ENCODE data around the gene DISP3.
A peak's percentile ranks its signal among the peaks of the same experiment; 100 is the strongest.

DISP3 gene, protein sequence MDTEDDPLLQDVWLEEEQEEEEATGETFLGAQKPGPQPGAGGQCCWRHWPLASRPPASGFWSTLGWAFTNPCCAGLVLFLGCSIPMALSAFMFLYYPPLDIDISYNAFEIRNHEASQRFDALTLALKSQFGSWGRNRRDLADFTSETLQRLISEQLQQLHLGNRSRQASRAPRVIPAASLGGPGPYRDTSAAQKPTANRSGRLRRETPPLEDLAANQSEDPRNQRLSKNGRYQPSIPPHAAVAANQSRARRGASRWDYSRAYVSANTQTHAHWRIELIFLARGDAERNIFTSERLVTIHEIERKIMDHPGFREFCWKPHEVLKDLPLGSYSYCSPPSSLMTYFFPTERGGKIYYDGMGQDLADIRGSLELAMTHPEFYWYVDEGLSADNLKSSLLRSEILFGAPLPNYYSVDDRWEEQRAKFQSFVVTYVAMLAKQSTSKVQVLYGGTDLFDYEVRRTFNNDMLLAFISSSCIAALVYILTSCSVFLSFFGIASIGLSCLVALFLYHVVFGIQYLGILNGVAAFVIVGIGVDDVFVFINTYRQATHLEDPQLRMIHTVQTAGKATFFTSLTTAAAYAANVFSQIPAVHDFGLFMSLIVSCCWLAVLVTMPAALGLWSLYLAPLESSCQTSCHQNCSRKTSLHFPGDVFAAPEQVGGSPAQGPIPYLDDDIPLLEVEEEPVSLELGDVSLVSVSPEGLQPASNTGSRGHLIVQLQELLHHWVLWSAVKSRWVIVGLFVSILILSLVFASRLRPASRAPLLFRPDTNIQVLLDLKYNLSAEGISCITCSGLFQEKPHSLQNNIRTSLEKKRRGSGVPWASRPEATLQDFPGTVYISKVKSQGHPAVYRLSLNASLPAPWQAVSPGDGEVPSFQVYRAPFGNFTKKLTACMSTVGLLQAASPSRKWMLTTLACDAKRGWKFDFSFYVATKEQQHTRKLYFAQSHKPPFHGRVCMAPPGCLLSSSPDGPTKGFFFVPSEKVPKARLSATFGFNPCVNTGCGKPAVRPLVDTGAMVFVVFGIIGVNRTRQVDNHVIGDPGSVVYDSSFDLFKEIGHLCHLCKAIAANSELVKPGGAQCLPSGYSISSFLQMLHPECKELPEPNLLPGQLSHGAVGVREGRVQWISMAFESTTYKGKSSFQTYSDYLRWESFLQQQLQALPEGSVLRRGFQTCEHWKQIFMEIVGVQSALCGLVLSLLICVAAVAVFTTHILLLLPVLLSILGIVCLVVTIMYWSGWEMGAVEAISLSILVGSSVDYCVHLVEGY (N-terminal part only)

DNA sequence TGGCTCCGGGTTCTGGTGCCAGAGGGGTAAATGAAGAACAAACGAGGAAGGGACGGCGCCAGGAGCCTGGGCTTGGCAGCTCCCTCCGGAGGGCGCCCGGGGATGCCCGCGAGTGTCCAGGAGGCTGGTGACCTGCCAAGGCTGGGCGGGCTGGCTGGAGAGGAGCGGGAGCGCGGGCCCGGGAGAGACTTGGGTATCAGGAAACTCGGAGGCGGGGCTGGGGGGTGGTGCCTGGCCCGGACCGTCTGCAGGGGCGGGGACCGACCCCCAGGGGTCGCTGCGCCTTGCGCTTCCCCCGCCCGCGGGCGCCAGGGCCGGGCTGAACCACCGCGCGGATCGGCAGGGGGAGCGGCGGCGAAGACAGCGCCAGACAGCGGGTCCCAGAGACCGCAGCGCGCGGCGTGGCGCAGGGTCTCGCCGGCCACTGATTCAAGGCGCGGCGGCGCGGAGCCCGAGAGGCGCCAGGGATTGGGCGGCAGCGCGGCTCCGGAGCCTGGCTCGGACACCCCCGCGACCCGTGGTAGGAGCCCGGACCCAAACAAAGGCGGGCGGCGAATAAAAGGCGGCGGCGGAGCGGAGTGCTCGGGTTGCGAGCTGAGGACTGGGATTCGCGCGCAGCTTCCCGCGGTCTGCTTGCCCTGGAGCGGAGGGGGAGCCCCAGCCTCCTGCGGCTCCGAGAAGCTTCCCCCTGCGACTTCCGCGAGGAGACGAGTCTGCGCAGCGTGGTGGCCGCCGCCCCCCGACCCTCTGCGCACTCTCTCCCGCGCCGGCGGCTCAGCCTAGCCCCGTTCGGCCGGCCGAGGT is at the start of gene DISP3:
TSS of gene DISP3 (plus strand) at position 585 of the 804 bp plus-strand sequence. CDS start 21,838 bp downstream, outside the sequence.
- DNase-seq, result peak; percentile 98

DNA sequence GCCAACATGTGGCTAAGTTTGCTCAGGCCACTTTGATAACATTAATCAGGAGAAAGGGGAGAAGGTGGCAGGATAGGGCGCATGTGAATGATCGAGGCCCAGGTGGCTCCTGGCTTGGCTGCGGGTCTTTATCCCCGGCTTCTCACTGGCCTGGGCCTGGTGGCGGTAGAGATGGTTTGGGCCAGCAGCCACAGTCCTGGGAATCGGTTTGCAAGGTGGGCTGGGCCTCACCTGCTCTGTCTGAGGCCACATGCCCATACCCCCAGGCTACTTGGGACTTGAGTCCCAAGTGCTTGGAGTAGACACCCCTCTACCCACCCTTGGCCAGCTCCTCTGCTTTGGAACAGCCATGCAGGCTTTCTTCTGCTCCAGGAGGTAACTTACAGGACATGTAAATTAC is 49.7 kb upstream of the DISP3 start:
- no peak for DNase-seq

DNA sequence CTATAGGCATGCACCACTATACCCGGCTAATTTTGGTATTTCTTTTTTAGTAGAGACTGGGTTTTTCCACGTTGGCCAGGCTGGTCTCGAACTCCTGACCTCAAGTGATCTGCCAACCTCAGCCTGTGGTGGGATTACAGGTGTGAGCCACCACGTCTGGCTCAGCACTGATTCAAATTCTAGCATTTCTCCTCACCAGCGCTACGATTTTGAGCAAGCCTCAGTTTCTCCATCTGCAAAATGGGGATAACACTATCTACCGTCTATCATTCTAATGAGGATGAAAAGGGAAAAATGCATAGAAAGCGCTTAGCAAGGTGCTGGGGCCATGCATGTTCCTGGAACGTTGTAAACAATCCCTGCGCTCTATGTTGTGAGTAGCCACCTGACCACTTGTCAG is 49.0 kb upstream of the DISP3 start:
- DNase-seq, result no peak

DNA sequence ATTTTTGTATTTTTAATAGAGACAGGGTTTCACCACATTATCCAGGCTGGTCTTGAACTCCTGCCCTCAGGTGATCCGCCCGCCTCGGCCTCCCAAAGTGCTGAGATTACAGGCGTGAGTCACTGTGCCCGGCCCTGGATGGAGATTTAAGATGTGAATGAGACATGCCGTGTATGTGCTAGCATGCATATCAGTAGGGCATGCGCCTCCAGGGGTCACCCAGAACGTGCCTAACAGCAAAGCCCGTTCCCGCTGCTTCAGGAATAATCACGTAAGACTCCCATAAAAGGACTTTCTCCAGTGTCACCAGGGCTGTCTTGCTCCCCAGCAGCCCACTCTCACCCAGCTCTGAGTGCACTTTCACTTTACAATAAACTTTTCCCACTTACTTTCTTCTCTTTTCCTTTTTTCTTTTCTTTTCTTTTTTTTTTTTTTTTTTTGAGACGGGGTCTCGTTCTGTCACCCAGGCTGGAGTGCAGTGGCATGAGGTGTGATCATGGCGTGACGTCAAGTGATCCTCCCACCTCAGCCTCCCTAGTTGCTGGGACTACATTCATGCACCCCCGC is 46.9 kb upstream of the DISP3 start:
- no peak for DNase-seq

DNA sequence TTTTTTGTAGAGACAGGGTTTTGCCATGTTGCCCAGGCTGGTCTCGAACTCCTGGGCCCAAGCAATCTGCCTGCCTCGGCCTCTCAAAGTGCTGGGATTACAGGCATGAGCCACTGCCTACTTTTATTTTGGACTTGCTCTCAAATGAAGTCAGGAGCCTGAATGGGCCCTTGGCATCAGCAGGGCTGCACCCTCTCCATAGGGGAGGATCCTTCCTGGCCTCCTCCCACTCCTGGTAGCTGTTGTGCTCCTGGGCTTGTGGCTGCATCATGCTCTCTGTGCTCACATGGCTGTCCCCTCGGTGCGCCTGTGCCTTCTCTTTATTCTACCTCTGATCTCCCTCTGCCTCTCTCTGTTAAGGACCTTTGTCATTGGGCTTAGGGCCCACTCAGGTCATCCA is 46.4 kb upstream of the DISP3 start:
- DNase-seq, result no peak

DNA sequence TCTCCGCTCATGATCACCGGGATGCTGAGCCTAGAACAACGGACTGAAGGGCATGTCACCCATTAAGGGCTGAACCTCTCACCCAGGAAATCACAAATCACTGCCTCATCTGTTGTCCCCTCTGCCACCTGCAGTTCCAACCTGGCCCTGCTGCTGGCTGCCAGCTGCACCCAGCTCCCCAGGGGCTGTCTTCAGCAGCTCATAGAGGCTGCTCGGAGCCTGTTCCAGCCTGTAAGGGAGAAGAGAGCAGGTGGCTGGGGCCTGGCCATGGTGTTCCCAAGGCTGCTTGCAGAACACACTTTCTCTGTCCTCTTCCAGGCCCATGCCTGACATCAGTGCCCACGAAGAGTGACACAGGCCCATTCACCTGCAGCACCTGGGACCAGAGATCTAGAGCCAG is 44.5 kb upstream of the DISP3 start:
- DNase-seq, result peak; percentile 77

DNA sequence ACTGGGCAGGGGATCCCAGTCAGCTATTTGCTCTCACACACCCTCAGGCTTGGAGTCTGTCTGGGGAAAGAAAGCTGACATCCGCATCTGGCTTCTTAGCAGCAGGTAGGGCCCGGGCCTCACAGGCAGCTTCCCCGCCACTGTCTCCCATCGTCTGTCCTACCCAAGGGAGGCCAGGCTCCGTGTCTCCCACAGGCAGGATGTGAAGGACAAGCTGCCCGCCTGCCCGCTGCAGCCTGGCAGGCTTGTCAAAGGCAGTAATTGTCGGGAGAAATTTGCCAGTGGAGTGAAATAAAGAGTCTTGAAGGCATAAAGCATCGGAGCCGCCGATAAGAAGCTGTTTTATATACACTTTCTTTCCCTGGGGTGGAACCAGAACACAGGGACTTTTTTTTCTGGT is 44.0 kb upstream of the DISP3 start:
- no peak for DNase-seq

DNA sequence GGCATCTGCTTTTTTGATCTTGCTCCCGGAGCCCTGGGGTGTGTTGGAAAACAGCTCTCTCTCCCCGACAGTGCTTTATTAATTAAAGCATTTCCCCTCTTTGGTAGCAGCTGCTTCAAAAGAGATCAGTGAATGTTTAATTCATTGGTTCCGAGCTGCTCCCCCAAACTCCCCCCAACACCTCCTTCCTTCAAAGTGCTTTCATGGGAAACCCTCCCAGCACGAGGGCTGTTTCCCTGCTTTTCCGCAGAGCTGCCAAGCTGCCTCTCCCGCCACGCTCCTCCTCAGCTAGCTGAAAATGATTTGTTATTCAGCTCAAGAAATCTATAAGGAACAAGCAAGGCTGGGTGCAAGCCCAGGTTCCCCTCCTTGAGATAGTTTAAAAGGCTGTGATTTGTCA is 40.0 kb upstream of the DISP3 start:
- DNase-seq, result no peak

DNA sequence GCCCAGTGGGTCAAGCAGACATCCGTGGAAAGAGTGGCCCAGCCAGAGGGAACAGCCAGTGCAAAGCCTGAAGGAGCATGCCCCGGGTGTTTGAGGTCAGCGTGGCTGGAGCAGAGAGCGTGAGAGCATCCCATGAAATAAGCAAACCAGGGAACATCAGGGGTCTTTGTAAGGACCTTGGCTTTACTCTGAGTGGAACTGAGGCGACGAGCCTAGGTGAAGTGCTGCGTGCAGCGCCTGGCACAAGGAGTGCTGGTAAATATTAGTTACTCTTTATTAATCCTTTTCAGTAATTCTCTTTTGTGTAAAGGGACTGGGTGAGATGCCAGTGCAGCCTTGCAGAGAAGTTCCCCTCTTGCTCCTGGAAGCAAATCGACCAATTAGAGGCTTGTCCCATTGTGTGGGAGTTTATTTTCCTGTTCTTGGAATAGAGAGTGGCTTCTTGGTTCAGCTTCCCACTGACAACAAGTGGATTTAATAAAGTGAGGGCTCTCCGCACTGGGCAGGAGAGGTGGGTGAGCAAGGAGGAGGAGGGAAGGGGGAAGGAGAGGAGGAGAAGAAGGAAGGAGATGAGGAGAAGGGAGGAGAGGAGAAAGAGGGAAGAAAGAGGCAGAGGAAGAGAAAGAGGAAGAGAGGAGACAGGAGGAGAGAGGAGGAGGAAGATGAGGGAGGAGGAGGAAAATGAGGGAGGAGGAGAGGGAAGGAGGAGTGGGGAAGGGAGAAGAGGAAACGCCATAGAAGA is 37.6 kb upstream of the DISP3 start:
- DNase-seq, result no peak

DNA sequence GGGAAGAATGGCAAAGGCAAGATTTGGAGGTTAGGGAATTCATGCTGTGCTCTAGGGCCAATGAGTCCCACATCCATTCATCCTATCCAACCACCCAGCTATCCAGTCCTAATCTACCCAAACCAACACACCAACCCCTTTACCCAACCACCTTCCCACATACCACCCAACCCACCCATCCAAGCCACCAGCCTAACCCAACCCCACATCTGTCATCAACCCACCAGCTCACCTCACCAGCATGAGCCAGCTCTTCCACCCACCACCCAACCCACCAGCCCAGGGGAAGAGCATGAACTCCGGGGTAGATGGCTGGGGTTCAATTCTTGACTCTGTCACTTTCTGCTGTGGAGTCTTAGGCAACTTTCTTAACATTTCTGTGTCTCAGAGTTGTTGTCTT is 35.9 kb upstream of the DISP3 start:
- DNase-seq, result no peak

DNA sequence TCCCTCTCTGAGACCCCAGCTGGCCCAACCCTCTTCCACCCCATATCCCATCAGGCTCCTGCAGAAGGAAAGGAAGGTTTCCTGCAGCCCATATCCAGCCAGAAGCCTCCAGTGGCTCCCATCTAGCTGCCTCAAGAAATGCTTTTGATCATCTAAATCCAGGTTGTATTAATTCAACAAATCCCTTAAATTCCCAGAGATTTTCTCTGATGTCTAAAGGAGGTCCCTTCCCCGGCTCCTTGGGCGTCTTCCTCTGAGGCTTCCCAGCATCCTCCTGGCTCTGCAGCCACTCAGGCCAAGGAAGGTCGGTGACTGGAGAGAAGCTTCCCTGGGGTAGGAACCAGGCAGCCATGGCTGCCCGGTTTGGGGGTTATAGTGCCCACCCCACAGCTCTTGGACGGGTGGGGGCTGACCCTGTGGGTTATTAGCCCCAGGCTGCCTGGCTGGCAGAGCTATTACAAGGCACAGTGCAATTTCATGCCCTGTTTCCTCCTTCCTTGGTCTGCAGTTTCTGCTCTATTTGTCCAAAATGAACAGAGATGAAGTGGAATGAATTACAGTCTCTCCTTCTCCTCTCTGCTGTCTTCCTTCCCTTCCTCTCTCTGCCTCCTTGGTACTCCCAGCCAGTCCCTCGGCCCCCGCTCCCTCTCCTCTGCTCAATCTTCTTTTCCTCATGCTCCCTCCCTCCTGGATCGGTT is 34.8 kb upstream of the DISP3 start:
- DNase-seq, result no peak

DNA sequence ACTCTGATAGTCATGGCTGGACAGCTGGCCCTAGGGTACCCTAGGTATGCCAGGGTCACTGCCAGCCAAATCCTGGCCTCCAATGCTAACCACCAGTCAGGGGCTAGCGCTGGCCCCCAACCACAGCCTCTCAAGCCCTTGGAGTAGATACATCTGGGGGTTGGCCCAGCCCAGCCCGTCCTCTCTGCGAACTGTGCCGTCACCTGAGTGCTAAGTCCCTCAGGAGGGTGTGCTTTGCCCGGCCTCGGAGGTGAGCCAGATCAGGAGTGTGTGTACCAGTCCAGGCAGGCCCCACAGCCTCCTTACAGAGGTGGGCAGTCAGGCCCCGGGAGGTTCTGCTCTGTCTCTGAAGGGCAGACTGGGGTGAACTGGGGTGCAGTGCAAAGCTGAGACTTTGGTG is 34.0 kb upstream of the DISP3 start:
- no peak for DNase-seq

DNA sequence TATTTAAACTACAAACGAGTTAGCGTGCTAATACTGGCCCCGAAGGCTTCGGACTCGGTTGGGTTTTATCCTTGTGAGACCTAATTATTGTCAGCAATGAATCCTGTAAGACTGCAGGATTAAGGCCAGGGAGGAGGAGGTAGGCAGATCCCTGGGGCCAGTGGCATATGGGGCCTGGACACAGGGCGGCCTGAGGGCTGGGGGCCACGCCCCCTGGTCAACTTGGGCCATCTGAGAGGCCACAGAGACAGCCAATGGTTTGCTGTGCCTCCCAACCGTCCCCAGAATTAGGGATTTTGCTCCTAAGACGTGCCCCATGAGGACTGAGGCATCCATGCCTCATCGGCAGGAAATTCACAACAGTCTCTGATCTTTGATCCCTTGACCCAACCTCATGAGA is 31.1 kb upstream of the DISP3 start:
- no peak for DNase-seq

DNA sequence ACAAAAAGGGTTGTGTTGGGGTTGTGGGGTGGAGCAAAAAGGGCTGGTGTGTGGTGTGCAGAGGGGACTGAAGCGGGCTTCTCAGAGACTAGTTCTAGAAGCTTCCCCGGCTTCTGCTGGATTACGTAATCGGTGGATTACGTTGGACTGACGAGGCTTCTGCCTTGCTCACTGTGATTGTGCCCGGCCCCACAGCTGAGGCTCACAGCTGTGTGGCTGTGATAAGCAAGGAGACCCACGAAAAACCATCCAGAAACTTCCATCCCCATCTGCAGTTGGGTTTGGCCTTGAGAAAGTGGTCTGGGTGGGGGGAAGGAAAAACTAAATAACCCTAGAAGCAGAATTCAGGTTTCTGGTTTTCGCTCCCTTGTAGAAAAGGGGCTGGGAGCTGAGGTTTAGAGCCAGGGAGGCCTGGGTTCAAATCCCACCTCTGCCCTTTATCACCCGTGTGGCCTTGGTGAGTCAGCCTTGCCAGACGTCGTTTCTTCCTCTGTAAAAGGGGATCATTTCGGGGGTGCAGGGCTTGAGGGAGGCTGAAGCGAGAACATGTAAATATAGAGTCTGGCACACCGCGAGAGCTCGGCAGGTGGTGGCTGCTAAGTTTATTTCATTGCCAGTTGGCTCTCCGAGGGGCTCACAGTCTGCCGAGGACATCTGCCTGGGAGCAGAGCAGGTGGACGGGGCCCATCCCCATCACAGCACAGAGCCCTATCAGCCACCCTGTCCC is 30.4 kb upstream of the DISP3 start:
- no peak for DNase-seq

DNA sequence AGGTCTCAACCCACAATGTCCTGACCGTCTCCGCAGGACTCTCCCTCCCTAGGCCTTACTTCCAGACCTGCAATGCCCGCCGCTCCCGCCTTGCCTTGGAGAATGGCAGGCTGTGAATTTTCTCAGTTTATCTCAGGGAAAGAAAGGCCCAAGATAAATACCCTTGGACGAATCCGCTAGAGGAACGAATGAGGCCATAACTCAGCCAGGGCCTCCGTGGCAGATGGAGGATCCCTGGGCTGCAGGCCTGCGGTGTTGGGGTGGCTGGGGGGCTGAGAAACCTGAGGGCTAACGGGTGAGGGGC is 29.9 kb upstream of the DISP3 start:
- no peak for DNase-seq

DNA sequence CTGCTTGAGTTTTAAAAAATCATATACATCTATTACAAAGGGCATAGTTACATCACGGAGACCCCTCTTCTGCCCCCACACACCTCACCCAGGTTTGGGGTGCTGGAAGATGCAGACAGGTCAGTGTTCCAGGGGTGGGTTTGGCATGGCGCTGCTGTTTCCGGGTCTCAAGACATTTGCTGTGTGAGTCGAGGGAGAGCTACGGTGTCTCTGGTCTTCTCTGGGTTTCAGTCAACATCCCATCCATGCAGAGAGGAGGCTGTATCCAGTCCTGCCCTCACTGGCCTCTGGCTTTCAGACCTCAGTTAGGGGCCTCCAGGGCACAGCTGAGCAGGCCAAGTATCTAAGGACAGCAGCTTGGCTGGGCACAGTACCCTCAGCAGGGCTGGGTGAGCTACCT is 28.6 kb upstream of the DISP3 start:
- no peak for DNase-seq

DNA sequence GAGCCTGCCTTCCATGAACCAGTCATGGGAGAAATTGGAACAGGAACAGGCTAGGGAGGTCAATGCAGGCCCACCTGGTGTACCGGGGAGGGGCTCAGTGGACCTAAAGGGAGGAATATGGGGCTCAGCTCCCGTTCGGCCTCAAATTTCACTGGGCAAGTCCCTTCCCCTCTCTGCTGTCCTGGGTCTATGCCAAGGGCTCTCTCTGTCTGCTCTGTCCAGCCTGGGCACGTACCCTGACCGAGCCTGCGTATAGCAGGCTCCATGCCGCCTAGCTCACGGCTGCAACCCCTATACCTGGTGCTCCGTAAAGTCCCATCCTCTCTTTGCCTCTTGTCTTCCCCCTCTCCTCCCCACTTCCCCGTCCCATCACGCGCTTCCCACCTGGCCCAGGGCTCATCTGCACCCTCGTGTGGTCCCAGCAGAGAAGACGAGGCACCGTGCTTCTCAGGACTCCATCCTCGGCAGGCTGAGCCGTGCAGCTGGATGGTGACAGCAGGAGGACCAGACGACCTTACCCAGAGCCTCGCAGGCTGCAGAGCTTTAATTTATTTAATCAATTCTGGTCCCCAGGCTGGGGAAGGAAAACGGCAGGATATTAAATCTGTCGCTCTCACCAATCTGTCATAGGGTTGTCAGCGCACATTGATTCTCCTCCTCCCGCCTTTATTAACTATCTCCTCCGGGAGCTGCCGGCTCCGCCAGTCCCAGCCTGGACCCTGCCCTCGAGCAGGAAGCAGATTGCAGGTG is 25.0 kb upstream of the DISP3 start:
- no peak for DNase-seq

DNA sequence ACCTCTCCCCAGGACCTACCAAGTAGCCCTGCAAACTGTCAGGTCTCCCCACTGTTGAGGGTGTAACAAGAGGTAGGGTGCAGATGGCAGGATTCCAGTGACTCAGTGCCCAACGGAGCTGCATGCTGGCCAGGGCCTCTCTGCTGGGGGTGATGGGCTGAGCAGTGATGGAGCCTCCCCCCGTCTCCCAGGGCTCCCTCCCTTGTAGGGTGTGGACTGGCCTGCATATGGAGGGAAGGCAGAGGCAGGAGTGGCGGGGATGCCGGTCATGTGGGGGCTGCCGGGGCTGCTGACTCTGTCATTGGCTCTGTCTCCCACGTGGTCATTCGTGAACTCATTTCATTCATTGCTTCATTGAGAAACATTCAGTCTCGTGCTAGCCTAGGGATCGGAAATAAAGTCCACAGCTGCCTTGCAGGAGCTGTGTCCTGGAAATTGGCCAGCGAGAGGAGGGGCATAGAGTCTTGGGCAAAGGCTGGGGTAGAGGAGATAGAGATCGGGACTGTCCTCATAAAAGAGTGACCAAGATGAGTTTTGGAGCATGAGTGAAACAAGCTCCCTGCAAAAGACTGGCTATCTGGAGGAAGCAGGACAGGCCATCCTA is 22.9 kb upstream of the DISP3 start:
- no peak for DNase-seq

DNA sequence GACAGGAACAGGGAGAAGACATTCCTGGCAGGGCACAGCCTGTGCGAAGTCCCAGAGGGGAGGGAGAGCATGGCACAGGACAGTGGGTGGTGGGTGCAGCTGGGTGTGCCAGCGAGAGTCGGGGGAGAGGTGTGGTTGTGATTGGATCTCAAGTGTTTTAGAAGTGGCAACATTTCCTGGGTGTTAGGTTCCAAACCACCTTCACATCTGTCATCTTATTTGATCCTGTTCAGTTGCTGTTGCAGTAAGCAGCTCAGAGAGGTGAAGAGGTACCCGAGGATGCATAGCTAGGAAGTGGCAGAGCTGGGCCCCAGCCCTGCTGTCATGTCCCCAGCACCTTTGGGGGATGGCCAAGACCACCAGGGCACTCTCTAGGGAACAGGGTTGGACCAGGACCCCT is 22.0 kb upstream of the DISP3 start:
- DNase-seq, result no peak

Measured in NCI-H510A (cell line).